T47D (cell line): ENCODE measurements around the gene UBE2O.
A peak's percentile ranks its signal among the peaks of the same experiment; 100 is the strongest.

Source experiments
- DNase-seq, 2 experiments: peaks; one replicate each; pipeline versions ENCODE4 v3.0.0 to v3.0.0-alpha.2; 2011 to 2012; ENCODE audit warnings: low read depth in 1 of 2, low spot score in 1 of 2
- JUND ChIP-seq: IDR thresholded peaks from 2 replicates; pipeline ENCODE4 v1.6.1; 2012; ENCODE audit warnings: low read depth
- in situ Hi-C: cut with HindIII; loops from 2 replicates; pipeline ENCODE4 v1.10.0; 2016; ENCODE audit warnings: low sequenced_read_pairs, low pct_unique_long_range_greater_than_20kb

Gene UBE2O

DNA sequence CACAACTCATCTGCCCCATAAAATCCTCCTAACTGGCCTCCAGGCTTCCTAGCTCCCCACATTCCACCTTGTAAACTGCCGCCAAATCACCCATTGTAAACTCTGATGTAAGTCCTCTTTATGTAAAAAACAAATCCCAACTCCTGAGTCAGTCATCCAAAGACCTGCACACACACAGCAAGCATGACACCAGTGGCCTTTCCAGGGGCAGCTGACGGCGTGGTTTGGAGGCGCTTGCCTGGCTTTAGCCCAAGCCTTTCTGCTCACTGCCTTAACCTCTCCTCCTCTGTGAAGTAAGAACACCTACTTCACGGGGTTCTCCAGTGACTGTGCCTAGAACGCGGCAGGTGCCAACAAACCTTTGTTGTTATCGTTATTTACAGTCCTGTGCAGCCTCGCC lies 14.0 kb downstream of the UBE2O start:
- in situ Hi-C loops = no loop called here
- TF ChIP-seq JUND = no peak
- DNase-seq = peak in 1 of 2 experiments; percentile 12

DNA sequence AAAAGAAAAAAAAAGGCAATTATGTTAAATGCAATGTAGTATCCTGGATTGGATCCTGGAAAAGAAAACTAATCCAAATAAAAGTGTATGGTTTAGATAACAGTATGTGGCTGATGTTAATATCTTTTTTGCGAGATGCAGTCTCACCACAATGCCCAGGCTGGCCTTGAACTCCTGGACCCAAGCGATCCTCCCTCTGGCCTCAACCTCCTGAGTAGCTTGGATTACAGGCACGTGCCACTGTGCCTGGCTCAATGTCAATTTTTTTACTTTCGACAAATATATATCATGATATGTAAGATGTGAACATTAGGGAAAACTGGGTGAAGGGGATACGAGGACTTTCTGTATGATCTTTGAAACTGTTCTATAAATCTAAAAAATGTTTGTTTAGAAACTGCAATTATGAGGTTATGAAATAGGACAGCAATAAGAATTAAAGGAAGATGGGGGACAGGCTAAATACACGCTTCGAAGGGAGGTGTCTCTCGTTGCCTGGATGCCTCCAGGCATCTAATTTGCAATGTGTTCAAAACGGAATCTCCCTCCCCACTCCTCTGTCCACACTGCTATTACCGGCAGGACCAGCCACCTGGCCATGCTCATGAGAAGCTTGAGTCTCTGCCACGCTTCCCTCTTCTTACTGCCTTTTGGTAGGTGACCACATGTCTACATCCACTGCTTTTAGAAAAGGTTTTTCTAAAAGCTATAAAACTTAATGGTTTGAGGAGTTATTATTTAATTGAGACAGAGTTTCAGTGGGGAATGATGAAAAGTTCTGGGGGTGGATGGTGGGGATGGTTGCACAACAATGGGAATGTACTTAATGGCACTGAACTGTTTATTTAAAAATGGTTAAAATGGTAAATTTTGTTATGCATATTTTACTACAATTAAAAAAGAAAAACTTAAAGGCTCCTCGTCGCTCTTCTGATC lies 15.2 kb downstream of the UBE2O start:
- in situ Hi-C loops = no loop called here
- no peak for TF ChIP-seq JUND
- peak in 1 of 2 experiments; percentile 61 for DNase-seq

DNA sequence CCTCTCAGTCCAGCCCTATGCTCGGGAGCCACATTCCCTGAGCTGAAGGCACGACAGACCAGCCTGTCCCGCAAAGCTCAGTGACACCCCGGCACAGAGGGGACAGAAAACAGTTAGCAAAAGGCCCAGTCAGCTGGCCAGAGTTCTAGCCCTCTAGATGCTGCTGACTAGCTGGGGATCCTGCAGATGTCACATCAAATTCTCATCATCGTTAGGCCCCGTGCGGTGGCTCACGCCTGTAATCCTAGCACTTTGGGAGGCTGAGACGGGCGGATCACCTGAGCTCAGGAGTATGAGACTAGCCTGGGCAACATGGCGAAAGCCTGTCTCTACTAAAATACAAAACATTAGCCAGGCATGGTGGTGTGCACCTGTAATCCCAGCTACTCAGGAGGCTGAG lies 17.2 kb downstream of the UBE2O start:
- TF ChIP-seq JUND = no peak
- in situ Hi-C loops = no loop called here
- no peak for DNase-seq

DNA sequence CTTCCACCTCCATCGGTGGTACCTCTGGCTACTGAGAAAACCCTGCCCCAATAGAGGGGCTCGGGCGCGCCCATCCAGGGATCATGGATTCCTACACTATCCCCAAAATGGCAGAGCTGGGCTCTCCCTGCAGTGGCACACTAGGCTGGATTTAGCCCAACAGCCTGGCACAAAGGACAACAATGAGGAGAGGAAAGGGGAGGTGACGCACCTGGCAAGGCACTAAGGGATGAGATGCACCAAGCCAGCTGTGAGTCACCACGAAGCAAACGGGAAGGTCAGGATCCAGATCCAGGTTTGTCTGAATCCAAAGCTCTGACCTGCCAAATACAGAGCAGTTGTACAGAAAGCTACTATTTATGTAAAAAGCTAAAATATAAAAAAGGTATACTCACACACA lies 18.1 kb downstream of the UBE2O start:
- TF ChIP-seq JUND = no peak
- DNase-seq = no peak
- in situ Hi-C loops = no loop called here

DNA sequence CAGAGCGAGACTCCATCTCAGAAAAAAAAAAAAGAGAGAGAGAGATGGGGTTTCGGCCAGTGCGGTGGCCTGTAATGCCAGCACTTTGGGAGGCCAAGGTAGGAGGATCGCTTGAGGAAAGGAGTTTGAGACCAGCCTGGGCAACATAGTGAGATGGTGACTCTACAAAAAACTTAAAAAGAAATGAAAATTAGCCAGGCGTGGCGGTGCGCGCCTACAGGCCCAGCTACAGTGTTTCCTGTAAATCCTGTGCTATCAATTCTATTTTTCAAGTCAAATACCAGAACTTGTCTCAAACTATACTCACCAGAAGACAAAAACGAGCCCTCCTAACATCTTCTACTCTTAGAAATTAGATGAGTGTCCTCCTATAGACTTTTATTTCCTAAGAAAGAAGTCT lies 19.3 kb downstream of the UBE2O start:
- no peak for TF ChIP-seq JUND
- in situ Hi-C loops = no loop called here
- DNase-seq = no peak

DNA sequence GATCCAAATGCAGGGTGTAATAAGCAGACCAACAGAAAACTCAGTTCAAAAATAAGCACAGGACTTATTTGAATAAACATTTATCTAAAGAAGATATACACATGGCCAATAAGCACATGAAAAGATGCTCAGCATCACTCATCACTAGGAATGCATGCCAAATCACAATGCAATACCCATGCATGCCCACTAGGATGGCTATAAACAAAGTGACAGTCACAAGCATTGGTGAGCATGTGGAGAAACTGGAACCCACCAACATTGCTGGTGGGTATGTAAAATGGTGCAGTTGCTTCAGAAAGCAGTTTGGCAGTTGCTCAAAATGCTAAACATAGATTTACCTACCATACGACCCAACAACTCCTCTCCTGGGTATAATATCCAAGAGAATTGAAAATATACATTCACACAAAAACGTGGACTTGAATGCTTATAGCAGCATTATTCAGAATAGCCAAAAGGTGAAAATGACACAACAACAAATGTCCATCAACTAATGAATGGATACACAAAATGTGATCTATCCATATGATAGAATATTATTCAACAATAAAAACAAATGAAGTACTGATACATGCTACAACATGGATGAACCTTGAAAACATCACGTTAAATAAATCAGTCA lies 20.1 kb downstream of the UBE2O start:
- peak in 1 of 2 experiments; percentile 61 for DNase-seq
- TF ChIP-seq JUND = no peak
- in situ Hi-C loops = no loop called here

DNA sequence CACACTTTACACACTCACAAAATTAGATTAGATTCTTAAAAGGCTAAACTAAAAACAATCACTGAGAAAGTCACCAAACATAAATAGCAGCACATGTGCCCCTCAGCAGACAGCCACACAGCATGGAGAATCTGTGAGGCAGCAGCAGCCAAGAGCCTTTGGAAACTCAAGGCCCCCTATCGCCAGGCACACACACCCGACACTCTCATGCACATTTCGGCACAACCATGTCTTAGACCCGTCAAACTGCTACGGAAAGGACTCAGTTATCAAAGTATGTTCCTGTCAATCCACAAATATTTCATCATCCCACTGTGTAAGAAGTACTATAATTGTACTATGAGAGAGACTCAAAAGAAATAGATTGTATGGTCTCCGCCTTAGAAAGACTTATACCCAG lies 20.9 kb downstream of the UBE2O start:
- in situ Hi-C loops = no loop called here
- TF ChIP-seq JUND = no peak
- DNase-seq = no peak

DNA sequence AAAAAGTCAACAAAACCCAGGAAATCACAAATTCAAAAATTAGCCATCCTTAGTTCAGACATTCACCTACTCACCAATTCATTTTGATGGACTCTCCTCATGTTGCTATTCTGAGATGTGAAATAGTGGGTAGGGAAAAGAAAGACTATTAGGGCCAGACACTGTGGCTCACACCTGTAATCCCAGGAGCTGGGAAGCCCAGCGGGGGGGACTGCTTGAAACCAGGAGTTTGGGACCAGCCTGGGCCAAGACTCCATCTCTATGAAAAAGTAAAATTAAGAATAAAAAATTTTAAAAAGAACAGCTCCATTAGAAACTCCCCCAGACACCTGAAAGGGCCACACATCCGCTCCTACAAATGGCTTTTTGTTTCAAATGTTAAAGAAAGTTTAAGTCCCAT lies 21.4 kb downstream of the UBE2O start:
- no peak for TF ChIP-seq JUND
- DNase-seq = no peak
- in situ Hi-C loops = no loop called here

DNA sequence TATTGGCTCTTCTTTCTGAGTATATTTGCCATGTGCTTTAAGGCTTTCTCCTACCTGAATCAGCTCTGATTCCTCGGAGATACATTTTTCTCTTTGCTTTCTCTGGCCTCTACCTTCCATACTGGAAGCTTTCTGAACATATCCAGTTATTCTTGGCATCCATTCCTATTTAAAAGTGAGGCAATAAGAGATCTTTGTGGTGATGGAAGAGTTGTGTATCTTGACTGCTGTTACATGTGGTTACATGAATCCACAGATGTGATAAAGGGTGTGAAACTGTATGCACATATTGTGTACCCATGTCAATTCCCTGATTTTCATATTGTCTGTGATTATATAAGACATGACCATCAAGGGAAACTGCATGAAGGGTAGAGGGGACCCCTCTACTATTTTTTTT lies 24.4 kb downstream of the UBE2O start:
- no peak for DNase-seq
- in situ Hi-C loops = no loop called here
- no peak for TF ChIP-seq JUND

DNA sequence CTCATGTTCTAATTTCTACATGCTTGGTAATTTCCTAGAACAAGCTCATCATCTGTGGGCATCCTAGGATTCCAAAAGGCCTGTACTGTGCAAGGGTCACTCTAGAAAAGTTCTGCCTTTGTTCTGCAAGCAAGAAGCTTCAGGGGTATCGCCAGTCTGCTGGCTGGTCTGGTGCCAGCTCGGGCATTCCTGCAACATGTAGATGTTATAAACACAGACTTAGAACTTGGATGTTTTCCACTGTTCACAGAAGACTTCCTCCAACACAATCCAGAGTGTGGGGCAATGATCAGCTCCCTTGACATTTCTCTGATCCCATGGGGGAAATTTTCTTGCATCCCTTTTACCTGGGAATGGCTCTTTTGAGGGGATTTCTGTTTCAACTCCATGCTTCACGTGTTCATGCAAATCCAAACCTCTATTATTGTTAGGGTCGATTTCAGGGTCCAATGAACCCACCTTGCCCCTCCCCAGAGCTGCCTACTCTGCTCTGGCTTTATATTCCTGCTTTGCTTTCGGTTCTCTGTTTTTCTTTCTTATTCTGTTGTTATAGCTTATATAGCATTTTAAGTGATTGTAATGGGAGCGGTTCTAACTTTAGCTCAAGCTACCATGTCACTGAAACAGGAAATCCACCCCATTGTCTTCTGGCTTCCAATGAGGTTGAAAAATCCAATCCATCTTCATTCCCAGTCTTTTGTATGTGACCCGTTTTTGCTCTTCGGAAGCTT lies 25.3 kb downstream of the UBE2O start:
- TF ChIP-seq JUND = no peak
- in situ Hi-C loops = no loop called here
- DNase-seq = no peak

DNA sequence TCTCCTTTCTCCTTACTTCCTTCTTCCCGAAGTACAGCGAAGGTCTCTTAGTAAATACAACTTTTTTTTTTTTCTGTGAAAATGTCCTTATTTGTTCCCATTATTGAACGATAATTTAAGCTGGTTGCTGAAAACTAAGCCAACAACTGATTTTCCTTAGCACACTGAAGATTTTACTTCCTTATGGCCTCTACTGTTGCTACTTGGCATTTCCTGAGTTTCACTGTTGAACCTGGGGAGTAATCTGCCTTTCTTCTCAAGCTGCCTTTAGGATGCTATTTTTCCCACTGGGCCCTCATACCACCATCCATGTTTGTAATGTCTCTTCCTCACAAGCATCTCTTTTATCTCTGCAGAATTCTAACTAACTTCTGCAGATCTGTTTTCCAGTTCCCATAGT lies 26.1 kb downstream of the UBE2O start:
- in situ Hi-C loops = no loop called here
- TF ChIP-seq JUND = no peak
- no peak for DNase-seq

DNA sequence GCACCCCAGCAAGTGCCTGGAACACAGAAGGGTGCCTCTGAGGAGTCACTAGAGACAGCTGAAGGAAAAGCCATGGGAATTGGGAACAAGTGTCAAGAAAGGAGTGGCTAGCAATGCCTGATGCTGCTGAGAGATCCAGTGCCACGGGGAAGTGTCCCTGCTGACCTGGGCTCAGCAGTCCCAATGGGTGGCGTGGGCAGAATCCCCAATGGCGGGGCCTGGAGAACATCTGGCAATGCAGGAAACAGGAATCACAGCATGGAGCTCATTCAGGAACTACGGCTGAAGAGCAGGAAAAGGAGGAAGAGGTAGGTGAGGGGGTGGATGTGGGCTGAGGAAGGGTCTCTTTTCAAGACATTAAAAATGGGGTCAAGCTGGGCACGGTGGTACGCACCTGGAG lies 30.1 kb downstream of the UBE2O start:
- in situ Hi-C loops = no loop called here
- no peak for TF ChIP-seq JUND
- no peak for DNase-seq

DNA sequence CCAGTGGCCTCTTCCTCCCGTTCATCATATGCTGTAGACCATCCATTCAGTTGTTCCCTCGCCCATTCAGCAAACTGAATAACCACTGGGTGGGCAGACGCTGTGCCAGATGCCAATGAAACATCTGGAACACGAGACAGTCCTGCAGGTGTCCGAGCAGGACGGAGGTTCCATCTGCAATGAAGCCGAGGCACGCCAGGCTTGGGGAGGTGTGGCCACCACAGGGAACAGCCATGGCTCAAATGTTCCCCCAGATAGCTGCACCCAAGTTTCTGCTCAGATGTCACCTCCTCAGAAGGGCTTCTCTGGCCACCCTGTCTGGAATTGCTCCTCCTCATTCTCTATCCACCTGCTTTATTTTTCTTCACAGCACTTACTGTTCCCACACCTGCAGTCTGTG lies 30.5 kb downstream of the UBE2O start:
- TF ChIP-seq JUND = no peak
- in situ Hi-C loops = no loop called here
- no peak for DNase-seq
